HG02884 (cell line): ENCODE results near the gene ZFP3.
"Not testable (repeated sequence)": the region's sequence is repeated elsewhere in the genome, so short reads cannot be mapped to it uniquely, and the experiment has no call there.

Source experiments
- ATAC-seq: cut with Tn5 transposase; IDR thresholded peaks from one replicate; pipeline ENCODE4 v1.9.1; 2021; ENCODE audit warnings: mild to moderate bottlenecking, moderate library complexity; ENCODE audit not compliant: unreplicated experiment

The ZFP3 gene

GRCh38 chr17:5137511-5138197, 59.4 kb downstream of the ZFP3 start:
- ATAC-seq: not testable (repeated sequence)

- not testable (repeated sequence) for ATAC-seq
Observed at GRCh38 chr17:5138198-5138544, 59.9 kb downstream of the ZFP3 start.

GRCh38 chr17:5138616-5139457, 60.6 kb downstream of the ZFP3 start:
- ATAC-seq: no peak

GRCh38 chr17:5139458-5139732, 61.1 kb downstream of the ZFP3 start:
- ATAC-seq: no peak

- ATAC-seq: not testable (repeated sequence)
Observed at GRCh38 chr17:5142877-5143276, 64.6 kb downstream of the ZFP3 start.
